Tongue (tissue), 2 donors: ENCODE results near the gene PRDM5. TPM values are rescaled to one million over a fixed set of nuclear protein-coding genes. Genes with fewer than 3 reads are reported as not detected.
"Not testable (repeated sequence)": the region's sequence is repeated elsewhere in the genome, so short reads cannot be mapped to it uniquely, and the experiment has no call there.

Experiments used
- DNase-seq: peaks from one replicate; pipeline ENCODE4 v3.0.0-alpha.2; 2015
- total RNA-seq: library from RNA; depleted of rRNA; stranded (reverse); fragments of >200 nt; gene quantifications from one replicate; pipeline ENCODE4 v1.2.3, GENCODE V29; 2014

The PRDM5 gene
- total RNA-seq, 1 donor from 2014 or later = 36.4 TPM

GRCh38 chr4:120703908-120704307, 218.6 kb downstream of the PRDM5 start:
- peak; percentile 59 for DNase-seq

GRCh38 chr4:120699354-120699753, 223.2 kb downstream of the PRDM5 start:
- DNase-seq = no peak

DNA sequence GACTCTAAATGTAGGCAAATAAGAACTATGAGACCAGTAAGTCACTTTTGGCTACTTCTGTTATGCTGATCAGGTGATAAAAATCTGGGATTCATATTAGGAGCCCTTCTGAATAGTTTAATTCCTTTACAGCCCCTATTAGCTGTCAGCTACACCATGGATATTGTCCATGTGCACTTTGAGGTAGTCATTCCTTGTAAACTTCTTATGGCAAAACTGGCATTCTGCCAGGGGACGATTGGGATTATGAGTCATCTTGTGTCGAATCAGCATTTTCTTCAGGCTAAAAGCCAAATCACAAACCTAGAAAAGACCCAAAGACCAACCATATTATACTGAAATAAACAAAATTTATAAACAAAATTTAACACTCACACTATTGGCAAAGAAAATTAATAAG, 227.6 kb downstream of the PRDM5 start:
- DNase-seq = peak; percentile 63

- peak; percentile 78 for DNase-seq
Observed at GRCh38 chr4:120693816-120694215, 228.7 kb downstream of the PRDM5 start.

GRCh38 chr4:120692964-120693363, 229.6 kb downstream of the PRDM5 start:
- peak; percentile 62 for DNase-seq

GRCh38 chr4:120691536-120691935, 231.0 kb downstream of the PRDM5 start:
- DNase-seq = no peak

DNA sequence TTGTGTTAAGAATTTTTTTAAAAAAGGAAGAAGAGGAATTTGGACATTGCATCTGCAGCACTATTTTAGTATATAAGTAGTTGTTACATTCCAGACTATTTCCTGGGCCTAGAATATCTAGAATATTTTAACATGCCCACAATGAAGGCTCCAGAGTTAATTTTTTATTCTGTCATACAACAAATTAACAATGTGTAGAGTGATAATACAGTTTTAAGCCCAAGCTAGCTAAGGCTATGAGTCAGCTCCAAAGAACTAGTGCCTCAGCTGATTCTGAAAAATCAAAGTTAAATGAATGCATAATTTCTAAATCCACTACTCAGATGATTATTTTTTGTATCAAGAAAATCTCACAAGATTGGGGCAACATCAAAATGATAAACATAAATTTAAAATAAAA, 231.4 kb downstream of the PRDM5 start:
- DNase-seq = no peak

DNA sequence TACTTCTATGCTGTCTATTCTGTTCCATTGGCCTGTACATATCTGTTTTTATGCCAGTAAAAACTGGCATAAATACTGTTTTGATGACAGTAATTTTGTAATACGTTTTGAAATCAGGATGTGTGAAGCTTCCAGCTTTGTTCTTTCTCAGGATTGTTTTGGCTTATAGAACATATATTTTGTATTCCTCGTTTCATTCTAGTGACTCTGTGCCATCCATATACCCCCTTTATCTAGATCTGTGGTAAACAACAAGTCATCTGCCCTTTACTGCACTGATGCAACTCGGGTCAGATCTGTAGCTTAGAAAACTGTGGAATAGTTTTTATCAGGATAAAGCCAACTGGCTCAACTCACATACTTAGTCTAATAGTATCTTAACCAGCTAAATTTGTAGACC, 233.7 kb downstream of the PRDM5 start:
- no peak for DNase-seq

DNA sequence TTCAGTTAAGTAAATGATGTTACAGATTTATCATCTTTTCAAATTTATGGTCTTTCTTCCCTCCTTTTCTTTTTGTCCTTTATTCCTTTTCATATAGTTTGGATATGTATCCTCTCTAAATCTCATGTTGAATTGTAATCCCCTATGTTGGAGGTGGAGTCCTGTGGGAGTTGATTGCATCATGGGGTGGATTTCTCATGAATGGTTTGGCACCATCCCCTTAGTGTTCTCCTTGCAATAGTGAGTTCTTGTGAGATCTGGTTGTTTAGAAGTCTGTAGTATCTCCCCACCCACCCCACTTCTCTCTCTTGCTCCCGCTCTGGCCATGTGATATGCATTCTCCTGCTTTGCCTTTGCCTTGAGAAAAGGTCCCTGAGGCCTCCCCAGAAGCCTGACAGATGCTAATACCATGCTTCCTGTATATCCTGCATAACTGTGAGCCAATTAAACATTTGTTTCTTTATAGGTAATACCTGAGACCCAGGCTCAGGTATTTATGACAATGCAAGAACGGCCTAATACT, 236.7 kb downstream of the PRDM5 start:
- DNase-seq = no peak

DNA sequence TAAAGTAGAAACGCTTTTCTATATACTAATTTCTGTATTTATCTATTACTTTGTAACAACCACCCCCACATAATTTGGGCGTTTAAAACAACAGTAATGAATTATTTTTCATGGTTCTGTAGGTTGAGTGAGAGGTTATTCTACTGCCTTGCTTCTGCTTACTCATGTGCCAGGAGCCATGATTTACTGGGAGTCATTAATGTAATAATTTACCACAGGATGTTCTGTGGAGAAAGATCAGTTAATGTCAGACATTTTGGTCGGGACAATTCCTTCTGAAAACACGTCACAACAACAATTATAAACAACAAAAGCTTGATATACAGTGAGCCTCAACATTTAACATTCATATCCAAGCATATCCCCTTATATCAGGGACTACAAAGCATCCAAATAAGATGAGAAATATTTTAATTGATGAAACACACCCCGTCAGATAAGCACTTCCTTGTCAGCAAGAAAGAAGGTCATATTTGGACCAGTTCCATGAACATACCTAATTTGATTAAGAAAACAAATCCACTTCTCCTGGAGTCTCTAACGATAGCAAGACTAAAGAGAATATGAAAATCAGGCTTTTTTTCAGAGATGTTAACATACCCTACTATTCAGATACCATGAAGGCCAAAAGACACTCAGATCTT, 238.5 kb downstream of the PRDM5 start:
- no peak for DNase-seq

GRCh38 chr4:120682981-120683380, 239.5 kb downstream of the PRDM5 start:
- no peak for DNase-seq

- DNase-seq = no peak
Observed at GRCh38 chr4:120680647-120681228, 241.8 kb downstream of the PRDM5 start.

- no peak for DNase-seq
Observed at GRCh38 chr4:120673696-120674095, 248.8 kb downstream of the PRDM5 start.

GRCh38 chr4:120672558-120673147, 249.9 kb downstream of the PRDM5 start:
- no peak for DNase-seq

GRCh38 chr4:120672076-120672475, 250.4 kb downstream of the PRDM5 start:
- peak; percentile 56 for DNase-seq

- no peak for DNase-seq
Observed at GRCh38 chr4:120671538-120671937, 251.0 kb downstream of the PRDM5 start.

- no peak for DNase-seq
Observed at GRCh38 chr4:120667102-120667501, 255.4 kb downstream of the PRDM5 start.

- DNase-seq = no peak
Observed at GRCh38 chr4:120664851-120665250, 257.7 kb downstream of the PRDM5 start.

GRCh38 chr4:120659616-120660170, 262.8 kb downstream of the PRDM5 start:
- no peak for DNase-seq

DNA sequence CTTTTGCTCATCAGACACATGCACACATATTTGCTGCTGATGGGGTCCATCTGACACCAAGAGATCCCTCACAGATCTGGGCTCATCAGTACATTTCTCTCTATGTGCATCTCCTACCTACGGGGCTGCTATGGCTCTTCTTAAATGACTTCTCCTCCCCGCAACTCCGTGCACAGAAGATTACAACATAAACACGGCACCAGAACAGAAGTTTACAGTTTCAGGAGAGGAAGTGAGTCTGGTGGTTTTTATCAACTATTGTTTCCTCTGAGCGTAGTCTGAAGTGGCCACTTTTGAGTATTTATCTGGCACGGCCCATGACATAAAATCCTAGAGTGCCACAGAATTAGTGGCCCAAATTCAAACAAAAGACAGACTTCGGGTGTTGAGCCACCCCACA, 263.8 kb downstream of the PRDM5 start:
- DNase-seq = no peak

DNA sequence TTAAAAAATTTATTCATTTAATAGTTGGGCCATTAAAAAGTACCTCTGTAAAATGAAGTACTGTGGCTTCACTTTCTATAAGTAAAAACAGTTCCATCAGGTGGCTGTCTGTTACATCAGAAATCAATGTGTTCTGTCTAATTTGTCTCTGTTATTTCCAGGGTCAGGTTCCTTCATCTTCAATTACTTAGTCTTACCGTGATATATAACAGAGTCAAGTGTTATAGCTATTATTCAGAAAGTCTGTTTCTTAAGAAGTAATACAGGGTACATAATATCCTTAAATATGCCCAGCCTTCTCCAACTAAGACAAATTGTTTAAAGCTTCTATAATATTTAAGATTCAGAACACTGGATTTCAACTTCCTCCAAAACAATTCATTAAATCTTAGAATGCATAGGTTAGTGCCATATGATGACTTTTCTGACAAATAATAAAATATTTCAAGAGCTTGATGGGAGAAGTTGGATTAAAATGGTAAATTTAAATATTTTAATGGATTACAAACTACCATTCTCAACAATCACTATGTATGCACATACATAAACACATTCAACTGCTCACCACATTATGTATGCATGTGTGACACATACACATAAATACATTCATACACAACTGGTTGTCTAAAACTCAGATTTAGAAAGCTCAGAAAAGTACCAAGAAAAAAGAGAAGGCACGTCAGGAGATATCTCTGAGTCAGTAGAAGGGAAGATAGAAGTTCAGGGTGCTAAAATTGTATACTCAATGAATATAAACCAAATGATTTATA, 268.5 kb downstream of the PRDM5 start:
- peak; percentile 14 for DNase-seq

- not testable (repeated sequence) for DNase-seq
Observed at GRCh38 chr4:120648336-120648735, 274.2 kb downstream of the PRDM5 start.
